ENCODE measurements around the gene COX8C.

DNA sequence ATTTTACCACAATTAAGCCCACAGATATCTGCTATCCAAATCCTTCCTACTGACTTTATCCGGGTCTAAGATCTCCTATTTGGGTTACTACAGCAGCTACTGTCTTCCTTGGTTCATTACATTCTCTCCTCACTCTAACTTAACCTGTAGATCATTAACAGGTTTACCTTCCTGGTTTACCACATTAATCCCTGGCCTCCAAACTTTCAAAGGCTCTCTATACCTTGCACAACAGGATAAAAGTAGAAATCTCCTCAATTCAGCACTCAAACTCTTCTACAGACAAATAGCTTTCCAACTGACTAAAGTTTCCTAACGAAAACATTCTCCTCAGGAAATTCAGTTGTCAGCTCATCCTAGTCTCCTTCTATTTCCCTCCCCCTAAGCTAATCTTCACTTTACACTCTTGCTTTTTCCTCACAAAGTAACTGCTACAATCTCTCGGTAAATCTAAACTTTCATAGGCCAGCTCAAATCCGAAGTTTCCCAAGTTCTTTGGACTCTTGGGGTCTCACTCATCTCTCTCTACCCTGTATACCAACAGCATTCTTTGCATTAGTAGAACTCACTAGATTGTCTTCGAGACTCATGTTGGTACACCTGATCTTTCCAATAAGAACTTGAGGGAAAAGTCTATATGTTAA, 16.9 kb upstream of the COX8C start:
- TF ChIP-seq RAD21 (IDR thresholded peaks at IDR 0.05) (no peak), CTCF (IDR thresholded peaks at IDR 0.05; ENCODE audit: low read depth, low read length, missing input control) (no peak), HNF4A (conservative IDR thresholded peaks at IDR 0.05) (no peak), YY1 (IDR thresholded peaks at IDR 0.05) (no peak), TAF1 (conservative IDR thresholded peaks at IDR 0.05) (no peak), HNF4G (IDR thresholded peaks at IDR 0.05) (no peak)
- TF ChIP-seq, protein P1, sequence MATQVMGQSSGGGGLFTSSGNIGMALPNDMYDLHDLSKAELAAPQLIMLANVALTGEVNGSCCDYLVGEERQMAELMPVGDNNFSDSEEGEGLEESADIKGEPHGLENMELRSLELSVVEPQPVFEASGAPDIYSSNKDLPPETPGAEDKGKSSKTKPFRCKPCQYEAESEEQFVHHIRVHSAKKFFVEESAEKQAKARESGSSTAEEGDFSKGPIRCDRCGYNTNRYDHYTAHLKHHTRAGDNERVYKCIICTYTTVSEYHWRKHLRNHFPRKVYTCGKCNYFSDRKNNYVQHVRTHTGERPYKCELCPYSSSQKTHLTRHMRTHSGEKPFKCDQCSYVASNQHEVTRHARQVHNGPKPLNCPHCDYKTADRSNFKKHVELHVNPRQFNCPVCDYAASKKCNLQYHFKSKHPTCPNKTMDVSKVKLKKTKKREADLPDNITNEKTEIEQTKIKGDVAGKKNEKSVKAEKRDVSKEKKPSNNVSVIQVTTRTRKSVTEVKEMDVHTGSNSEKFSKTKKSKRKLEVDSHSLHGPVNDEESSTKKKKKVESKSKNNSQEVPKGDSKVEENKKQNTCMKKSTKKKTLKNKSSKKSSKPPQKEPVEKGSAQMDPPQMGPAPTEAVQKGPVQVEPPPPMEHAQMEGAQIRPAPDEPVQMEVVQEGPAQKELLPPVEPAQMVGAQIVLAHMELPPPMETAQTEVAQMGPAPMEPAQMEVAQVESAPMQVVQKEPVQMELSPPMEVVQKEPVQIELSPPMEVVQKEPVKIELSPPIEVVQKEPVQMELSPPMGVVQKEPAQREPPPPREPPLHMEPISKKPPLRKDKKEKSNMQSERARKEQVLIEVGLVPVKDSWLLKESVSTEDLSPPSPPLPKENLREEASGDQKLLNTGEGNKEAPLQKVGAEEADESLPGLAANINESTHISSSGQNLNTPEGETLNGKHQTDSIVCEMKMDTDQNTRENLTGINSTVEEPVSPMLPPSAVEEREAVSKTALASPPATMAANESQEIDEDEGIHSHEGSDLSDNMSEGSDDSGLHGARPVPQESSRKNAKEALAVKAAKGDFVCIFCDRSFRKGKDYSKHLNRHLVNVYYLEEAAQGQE (IDR thresholded peaks at IDR 0.05) = no peak
- TF ChIP-seq, protein P2, sequence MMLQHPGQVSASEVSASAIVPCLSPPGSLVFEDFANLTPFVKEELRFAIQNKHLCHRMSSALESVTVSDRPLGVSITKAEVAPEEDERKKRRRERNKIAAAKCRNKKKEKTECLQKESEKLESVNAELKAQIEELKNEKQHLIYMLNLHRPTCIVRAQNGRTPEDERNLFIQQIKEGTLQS (IDR thresholded peaks at IDR 0.05) = no peak

Measured in liver (tissue), 3 donors.